Measurements from ENCODE around the gene LSP1.

GRCh38 chr11:1864831-1865665 lies 12.2 kb downstream of the LSP1 start:
- no peak for TF ChIP-seq POLR2AphosphoS5 (IDR thresholded peaks at IDR 0.05)
- TF ChIP-seq CTCF (IDR thresholded peaks at IDR 0.05), result no peak
- TF ChIP-seq POLR2A (IDR thresholded peaks at IDR 0.05), result no peak
